Measurements from ENCODE around the gene DHX29. TPM values are rescaled to one million over a fixed set of nuclear protein-coding genes. Genes with fewer than 3 reads are reported as not detected.

The DHX29 gene
- total RNA-seq, 3 donors from 2014 or later (not counting 1 experiment from before 2014, with no cell fraction given): 16.7 to 22.0 (median 19.3) TPM

DNA sequence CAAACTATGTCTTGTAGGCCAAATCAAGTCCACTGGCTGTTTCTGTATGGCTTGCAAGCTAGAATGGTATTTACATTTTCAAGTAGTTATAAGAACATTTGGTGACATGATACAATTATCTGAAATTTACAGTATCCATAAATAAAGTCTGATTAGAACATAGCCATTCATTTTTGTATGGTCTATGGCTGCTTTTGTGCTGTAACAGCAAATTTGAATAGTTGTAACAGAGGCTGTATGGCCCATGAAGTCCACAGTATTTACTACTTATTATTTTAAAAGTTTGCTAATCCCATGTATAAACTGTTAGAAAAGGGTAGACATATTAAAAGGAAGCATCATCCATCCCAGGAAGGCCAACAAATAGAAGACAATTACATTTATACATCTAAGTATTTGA lies 17.7 kb downstream of the DHX29 start:
- intact Hi-C loops (cut with micrococcal nuclease): no loop called here
- Mint-ChIP-seq H3K36me3 (peaks cover 20% of the 10 kb centered on the region), H3K9me3 (no peaks in the 10 kb centered on the region), H3K4me1 (no peaks in the 10 kb centered on the region), H3K27ac (no peak overlapping the region), H3K4me3 (no peak overlapping the region), H3K27me3 (ENCODE audit: low read depth in 2 of 2) (no peaks in the 10 kb centered on the region)
- DNase-seq (no peak), ATAC-seq (no peak)
- Histone ChIP-seq H3K36me3 (ENCODE audit: control insufficient read depth, insufficient read depth, low read length) (peaks cover 72% of the 10 kb centered on the region), H3K27ac (ENCODE audit: low read length) (no peak overlapping the region), H3K4me3 (ENCODE audit: low read length) (no peak overlapping the region), H3K27me3 (ENCODE audit: control insufficient read depth, insufficient read depth, low read length) (no peaks in the 10 kb centered on the region), H3K9me3 (ENCODE audit: control insufficient read depth, insufficient read depth, low read length) (no peaks in the 10 kb centered on the region), H3K4me1 (ENCODE audit: control insufficient read depth, insufficient read depth, low read length) (no peaks in the 10 kb centered on the region)
- TF ChIP-seq, protein P1, sequence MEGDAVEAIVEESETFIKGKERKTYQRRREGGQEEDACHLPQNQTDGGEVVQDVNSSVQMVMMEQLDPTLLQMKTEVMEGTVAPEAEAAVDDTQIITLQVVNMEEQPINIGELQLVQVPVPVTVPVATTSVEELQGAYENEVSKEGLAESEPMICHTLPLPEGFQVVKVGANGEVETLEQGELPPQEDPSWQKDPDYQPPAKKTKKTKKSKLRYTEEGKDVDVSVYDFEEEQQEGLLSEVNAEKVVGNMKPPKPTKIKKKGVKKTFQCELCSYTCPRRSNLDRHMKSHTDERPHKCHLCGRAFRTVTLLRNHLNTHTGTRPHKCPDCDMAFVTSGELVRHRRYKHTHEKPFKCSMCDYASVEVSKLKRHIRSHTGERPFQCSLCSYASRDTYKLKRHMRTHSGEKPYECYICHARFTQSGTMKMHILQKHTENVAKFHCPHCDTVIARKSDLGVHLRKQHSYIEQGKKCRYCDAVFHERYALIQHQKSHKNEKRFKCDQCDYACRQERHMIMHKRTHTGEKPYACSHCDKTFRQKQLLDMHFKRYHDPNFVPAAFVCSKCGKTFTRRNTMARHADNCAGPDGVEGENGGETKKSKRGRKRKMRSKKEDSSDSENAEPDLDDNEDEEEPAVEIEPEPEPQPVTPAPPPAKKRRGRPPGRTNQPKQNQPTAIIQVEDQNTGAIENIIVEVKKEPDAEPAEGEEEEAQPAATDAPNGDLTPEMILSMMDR (IDR thresholded peaks at IDR 0.05): no peak

DNA sequence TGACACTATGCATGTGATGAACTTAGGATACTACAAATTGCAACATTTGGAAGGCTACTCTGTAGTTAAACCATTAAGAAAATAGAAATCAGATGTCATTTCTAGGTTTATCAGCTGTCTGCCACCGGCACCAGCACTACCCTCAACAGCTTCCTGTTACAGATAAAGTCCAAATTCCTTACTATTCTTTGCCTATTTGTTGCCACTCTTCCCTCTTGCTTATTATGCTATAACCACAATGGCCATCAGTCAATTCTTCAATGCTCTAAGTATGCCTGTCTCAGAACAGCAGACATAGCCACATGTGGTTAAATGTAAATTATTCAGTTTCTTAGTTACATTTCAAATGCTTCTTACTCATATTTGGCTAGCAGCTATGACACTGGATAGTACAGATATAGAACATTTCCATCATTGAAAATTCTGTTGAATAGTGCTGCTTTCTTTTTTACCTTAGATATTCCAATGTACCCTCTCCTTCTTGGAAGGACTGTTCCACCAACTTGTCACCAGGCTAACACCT lies 21.0 kb downstream of the DHX29 start:
- H3K27ac Mint-ChIP-seq: no peak overlapping the region
- H3K4me3 ChIP-seq (ENCODE audit: low read length): no peak overlapping the region
- no peak overlapping the region for H3K27ac ChIP-seq (ENCODE audit: low read length)
- H3K27me3 ChIP-seq (ENCODE audit: control insufficient read depth, insufficient read depth, low read length): no peaks in the 10 kb centered on the region
- TF ChIP-seq, protein P1 (IDR thresholded peaks at IDR 0.05): no peak
- H3K36me3 ChIP-seq (ENCODE audit: control insufficient read depth, insufficient read depth, low read length): peaks cover 68% of the 10 kb centered on the region
- H3K9me3 ChIP-seq (ENCODE audit: control insufficient read depth, insufficient read depth, low read length): no peaks in the 10 kb centered on the region
- DNase-seq (no peak), ATAC-seq (no peak)
- H3K27me3 Mint-ChIP-seq (ENCODE audit: low read depth in 2 of 2): no peaks in the 10 kb centered on the region
- 30% methylated on average over 1 of the region's 1 CpG for WGBS (ENCODE audit: insufficient coverage)
- H3K4me3 Mint-ChIP-seq: no peak overlapping the region
- no peaks in the 10 kb centered on the region for H3K9me3 Mint-ChIP-seq
- intact Hi-C loops (cut with micrococcal nuclease): no loop called here
- no peaks in the 10 kb centered on the region for H3K4me1 ChIP-seq (ENCODE audit: control insufficient read depth, insufficient read depth, low read length)
- no peaks in the 10 kb centered on the region for H3K4me1 Mint-ChIP-seq
- peaks cover 5% of the 10 kb centered on the region for H3K36me3 Mint-ChIP-seq

DNA sequence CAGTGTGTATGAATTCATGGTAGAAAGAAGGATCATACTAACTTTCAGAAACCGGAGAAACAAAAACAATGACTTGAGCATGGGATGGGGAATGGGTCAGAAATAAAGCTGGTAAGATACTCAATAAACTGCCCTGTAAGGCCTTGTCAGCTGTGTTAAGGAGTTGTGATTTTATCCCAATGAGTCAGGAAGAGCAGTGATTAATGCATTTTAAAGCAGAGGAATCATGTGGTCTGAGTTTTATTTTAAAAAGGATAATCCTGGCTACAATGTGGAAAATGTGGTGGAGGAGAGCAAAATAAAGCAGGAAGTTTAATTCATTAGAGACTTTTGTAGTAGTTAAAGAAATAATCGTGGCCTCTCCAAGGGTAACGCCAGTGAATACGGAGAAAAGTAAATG lies 28.7 kb downstream of the DHX29 start:
- H3K27ac ChIP-seq (ENCODE audit: low read length): no peak overlapping the region
- Mint-ChIP-seq H3K36me3 (peaks cover 15% of the 10 kb centered on the region), H3K4me3 (no peak overlapping the region), H3K9me3 (no peaks in the 10 kb centered on the region), H3K27me3 (ENCODE audit: low read depth in 2 of 2) (no peaks in the 10 kb centered on the region), H3K4me1 (peaks cover 5 to 7% of the 10 kb centered on the region in 2 donors), H3K27ac (peak overlapping the region in 1 of 2 donors; percentile 13)
- peaks cover 76% of the 10 kb centered on the region for H3K36me3 ChIP-seq (ENCODE audit: control insufficient read depth, insufficient read depth, low read length)
- H3K9me3 ChIP-seq (ENCODE audit: control insufficient read depth, insufficient read depth, low read length): no peaks in the 10 kb centered on the region
- DNase-seq (no peak), ATAC-seq (no peak)
- TF ChIP-seq, protein P1 (IDR thresholded peaks at IDR 0.05): no peak
- no peaks in the 10 kb centered on the region for H3K27me3 ChIP-seq (ENCODE audit: control insufficient read depth, insufficient read depth, low read length)
- intact Hi-C loops (cut with micrococcal nuclease): no loop called here
- H3K4me1 ChIP-seq (ENCODE audit: control insufficient read depth, insufficient read depth, low read length): no peaks in the 10 kb centered on the region
- no peak overlapping the region for H3K4me3 ChIP-seq (ENCODE audit: low read length)
- 98% methylated on average over 4 of the region's 4 CpGs for WGBS (ENCODE audit: insufficient coverage)

DNA sequence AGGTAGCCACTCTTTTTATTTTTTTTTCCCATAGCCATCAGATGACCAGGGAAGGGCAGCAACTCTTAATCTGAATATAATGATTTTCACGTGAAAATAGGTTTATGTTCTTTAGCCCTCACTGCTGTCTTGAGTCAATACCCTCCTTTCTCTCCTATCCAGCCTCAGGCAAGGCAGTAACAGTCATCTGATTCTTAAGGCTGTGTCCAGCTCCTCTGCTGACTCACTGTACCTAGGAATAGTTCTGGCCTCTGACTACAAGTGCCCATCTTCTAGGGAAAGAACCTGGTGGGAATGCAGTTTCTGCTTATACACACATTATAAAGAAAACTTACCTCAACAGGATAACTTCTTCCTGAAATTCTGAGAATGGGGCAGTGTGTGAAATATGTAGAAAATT lies 30.7 kb downstream of the DHX29 start:
- Histone ChIP-seq H3K27me3 (ENCODE audit: control insufficient read depth, insufficient read depth, low read length) (no peaks in the 10 kb centered on the region), H3K4me1 (ENCODE audit: control insufficient read depth, insufficient read depth, low read length) (no peaks in the 10 kb centered on the region), H3K4me3 (ENCODE audit: low read length) (no peak overlapping the region), H3K27ac (ENCODE audit: low read length) (no peak overlapping the region), H3K36me3 (ENCODE audit: control insufficient read depth, insufficient read depth, low read length) (peaks cover 72% of the 10 kb centered on the region), H3K9me3 (ENCODE audit: control insufficient read depth, insufficient read depth, low read length) (no peaks in the 10 kb centered on the region)
- Mint-ChIP-seq H3K27me3 (ENCODE audit: low read depth in 2 of 2) (no peaks in the 10 kb centered on the region), H3K4me1 (peaks cover 5 to 7% of the 10 kb centered on the region in 2 donors), H3K4me3 (no peak overlapping the region), H3K9me3 (no peaks in the 10 kb centered on the region), H3K36me3 (peaks cover 15% of the 10 kb centered on the region), H3K27ac (no peak overlapping the region)
- DNase-seq (no peak), ATAC-seq (no peak)
- WGBS (ENCODE audit: insufficient coverage): 100% methylated on average over 1 of the region's 1 CpG
- TF ChIP-seq, protein P1 (IDR thresholded peaks at IDR 0.05): no peak
- intact Hi-C loops (cut with micrococcal nuclease): no loop called here
